DOHH2 (cell line): ENCODE results near the gene WEE1.
A peak's percentile ranks its signal among the peaks of the same experiment; 100 is the strongest.

Experiments used
- EZH2phosphoT487 ChIP-seq: fragments of 200-600 bp; sonication (generic); IDR thresholded peaks from 2 replicates; pipeline ENCODE4 v1.6.1; 2017; ENCODE audit warnings: borderline replicate concordance, mild to moderate bottlenecking, antibody characterized with exemption, low read length, moderate library complexity, mixed read lengths
- TF ChIP-seq, protein P1 (sequence below): fragments of 200-600 bp; sonication (generic); IDR thresholded peaks from one replicate; pipeline ENCODE4 v1.5.1; 2014; ENCODE audit warnings: antibody characterized with exemption, mild to moderate bottlenecking, low read depth, low read length; ENCODE audit not compliant: poor library complexity, severe bottlenecking

DNA sequence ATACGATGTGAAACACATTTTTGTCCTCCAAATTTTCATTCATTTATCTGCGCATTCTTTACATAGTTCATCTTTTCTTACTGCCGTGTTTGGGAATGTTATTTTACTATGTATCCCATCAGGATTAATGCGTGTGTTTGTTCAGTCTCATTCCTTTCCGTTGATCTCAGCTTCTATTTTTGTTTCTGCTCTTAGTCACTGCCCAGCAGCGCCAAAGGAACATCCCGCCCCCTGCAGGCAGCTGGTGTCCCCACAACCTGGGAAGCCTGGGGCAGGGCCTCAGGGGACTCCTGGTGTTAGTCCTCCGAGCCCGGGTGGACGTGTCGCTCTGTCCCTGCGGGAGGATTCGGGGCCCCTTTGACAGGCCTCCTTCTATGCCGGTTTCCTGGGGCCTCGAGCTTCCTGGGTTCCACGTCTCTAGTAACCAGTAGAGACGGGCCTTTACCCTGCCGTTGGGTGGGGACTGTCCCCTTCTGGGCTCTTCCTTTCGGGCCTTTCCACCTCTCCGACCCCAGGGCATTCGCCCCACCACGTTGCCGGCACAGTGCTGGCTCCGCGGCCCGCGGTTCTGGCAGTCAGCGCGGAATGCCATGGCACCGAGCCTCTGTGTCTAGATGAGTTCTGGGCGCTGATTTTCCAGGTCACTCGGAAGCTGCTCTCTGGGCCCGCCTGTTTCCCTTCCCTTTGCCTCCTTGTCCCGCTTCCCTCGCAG is 39.8 kb downstream of the WEE1 start:
- TF ChIP-seq, protein P1, sequence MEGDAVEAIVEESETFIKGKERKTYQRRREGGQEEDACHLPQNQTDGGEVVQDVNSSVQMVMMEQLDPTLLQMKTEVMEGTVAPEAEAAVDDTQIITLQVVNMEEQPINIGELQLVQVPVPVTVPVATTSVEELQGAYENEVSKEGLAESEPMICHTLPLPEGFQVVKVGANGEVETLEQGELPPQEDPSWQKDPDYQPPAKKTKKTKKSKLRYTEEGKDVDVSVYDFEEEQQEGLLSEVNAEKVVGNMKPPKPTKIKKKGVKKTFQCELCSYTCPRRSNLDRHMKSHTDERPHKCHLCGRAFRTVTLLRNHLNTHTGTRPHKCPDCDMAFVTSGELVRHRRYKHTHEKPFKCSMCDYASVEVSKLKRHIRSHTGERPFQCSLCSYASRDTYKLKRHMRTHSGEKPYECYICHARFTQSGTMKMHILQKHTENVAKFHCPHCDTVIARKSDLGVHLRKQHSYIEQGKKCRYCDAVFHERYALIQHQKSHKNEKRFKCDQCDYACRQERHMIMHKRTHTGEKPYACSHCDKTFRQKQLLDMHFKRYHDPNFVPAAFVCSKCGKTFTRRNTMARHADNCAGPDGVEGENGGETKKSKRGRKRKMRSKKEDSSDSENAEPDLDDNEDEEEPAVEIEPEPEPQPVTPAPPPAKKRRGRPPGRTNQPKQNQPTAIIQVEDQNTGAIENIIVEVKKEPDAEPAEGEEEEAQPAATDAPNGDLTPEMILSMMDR: peak; percentile 98
- no peak for TF ChIP-seq EZH2phosphoT487
